Smooth muscle cell of the brain vasculature (primary cell): Measurements from ENCODE around the gene GADL1.

Experiments
- DNase-seq: peaks from one replicate; pipeline ENCODE4 v3.0.0-alpha.2; 2012; ENCODE audit warnings: low read depth, low spot score

GADL1 gene

GRCh38 chr3:30677347-30677685 is 217.1 kb downstream of the GADL1 start:
- no peak for DNase-seq

DNA sequence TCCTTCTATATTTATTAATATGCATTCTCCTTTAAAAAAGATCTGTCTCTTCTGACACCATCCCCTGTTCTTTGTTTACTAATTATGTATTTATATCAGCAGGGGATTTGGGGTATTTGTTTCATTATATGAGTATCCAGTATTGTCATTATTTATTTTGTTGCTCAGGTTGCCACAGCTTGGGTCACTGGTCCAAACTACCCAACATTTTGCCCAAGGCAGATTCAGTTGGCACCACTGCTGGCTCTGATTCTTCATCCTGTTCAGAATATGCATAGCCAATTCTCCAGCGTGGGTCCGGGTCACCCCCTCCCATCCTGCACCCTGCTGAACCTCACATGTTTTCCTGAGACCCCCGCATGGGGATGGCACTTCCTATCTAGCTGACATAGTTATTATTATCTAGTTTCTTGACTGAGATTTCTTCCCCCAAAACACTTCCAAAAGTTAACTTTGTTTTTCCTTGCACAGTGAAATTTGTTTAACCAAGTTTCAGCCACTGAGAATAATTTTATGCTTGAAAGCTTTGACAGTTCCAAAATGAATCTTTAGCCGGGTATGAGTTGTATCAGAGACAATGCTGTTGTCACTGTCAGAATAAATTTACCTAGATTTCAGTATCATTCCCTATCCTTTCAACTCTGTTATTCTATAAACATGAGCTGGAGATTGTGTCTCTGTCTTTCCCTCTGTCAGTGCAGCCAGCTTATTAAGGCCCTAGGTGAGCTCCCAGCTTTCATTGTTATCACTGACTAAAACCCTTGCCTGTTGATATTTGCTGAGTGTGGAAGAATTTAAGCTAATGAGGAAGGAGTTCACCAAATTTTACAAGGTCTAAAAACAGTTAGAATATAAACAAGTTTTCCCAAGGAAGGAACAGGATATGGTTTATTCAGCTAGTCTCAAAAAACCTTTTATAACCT is 217.8 kb downstream of the GADL1 start:
- DNase-seq, result no peak
